Caco-2 (cell line): ENCODE measurements around the gene TTC5. TPM values are rescaled to one million over a fixed set of nuclear protein-coding genes. Genes with fewer than 3 reads are reported as not detected.

Experiments used
- BruUV-seq: library from RNA; stranded (reverse); fragments of 400-500 nt; replicated peaks from 2 replicates; lab custom pipeline; 2021; lab: Mats Ljungman, UMichigan
- CTCF ChIA-PET: fragments of 300-600 bp; sonication (Branson Sonifier 250); formaldehyde crosslinking; loops from one replicate; lab custom pipeline; 2022; ENCODE audit warnings: antibody characterized with exemption; lab: Charles Lee
- POLR2A ChIA-PET: fragments of 300-600 bp; sonication (Branson Sonifier 250); formaldehyde crosslinking; loops from one replicate; lab custom pipeline; 2022; ENCODE audit warnings: antibody characterized with exemption; lab: Charles Lee
- DNase-seq, 2 experiments: peaks; one replicate each; pipeline versions ENCODE4 v3.0.0 to v3.0.0-alpha.2; 2020 to 2022
- H3K27me3 ChIP-seq: replicated peaks from 2 replicates; pipeline ENCODE4 v1.6.0; 2011; ENCODE audit warnings: low read length; ENCODE audit not compliant: control insufficient read depth, insufficient read depth
- H3K36me3 ChIP-seq: 2 replicates; pipeline ENCODE4 v1.5.1; 2011; ENCODE audit warnings: low read length; ENCODE audit not compliant: control insufficient read depth, insufficient read depth
- H3K4me1 ChIP-seq: fragments of 250-450 bp; sonication (Bioruptor Pico); 2 replicates; pipeline ENCODE4 v1.5.1; 2020; ENCODE audit warnings: mild to moderate bottlenecking
- H3K4me3 ChIP-seq: 2 replicates; pipeline ENCODE4 v1.5.1; 2011; ENCODE audit warnings: low read depth, mild to moderate bottlenecking, control low read depth, low read length
- H3K9me3 ChIP-seq: fragments of 250-450 bp; sonication (Bioruptor Pico); 2 replicates; pipeline ENCODE4 v1.5.1; 2020; ENCODE audit warnings: mild to moderate bottlenecking, moderate library complexity
- H3K27ac Mint-ChIP-seq: one replicate; pipeline ENCODE4 v1.8.0; 2022; ENCODE audit warnings: mixed read lengths; ENCODE audit not compliant: unreplicated experiment
- H3K27me3 Mint-ChIP-seq: one replicate; pipeline ENCODE4 v1.8.0; 2022; ENCODE audit warnings: mixed read lengths; ENCODE audit not compliant: insufficient read depth, unreplicated experiment
- H3K36me3 Mint-ChIP-seq: one replicate; pipeline ENCODE4 v1.8.0; 2022; ENCODE audit warnings: mild to moderate bottlenecking, mixed read lengths; ENCODE audit not compliant: insufficient read depth, unreplicated experiment
- H3K4me1 Mint-ChIP-seq: one replicate; pipeline ENCODE4 v1.8.0; 2022; ENCODE audit warnings: low read depth, mixed read lengths; ENCODE audit not compliant: unreplicated experiment
- H3K4me3 Mint-ChIP-seq: one replicate; pipeline ENCODE4 v1.8.0; 2022; ENCODE audit warnings: mild to moderate bottlenecking, moderate library complexity, mixed read lengths; ENCODE audit not compliant: unreplicated experiment
- H3K9me3 Mint-ChIP-seq: one replicate; pipeline ENCODE4 v1.8.0; 2022; ENCODE audit warnings: mixed read lengths; ENCODE audit not compliant: unreplicated experiment
- intact Hi-C: fragments of 100-400 bp; cut with micrococcal nuclease; formaldehyde crosslinking; loops from one replicate; pipeline ENCODE4 v1.10.0; 2022; ENCODE audit not compliant: unreplicated experiment
- total RNA-seq: library from RNA; stranded (reverse); gene quantifications from 2 replicates; pipeline ENCODE4 v1.2.3, GENCODE V29; 2022
- TF ChIP-seq, protein P1 (sequence below), 2 experiments: fragments of 200-600 bp in 1 of 2; IDR thresholded peaks; 1 replicate in 1 of 2; 2 replicates in 1 of 2; pipeline versions ENCODE4 v1.5.1 to v1.8.0; 2011 to 2022; ENCODE audit warnings: antibody characterized with exemption in 1 of 2, control low read depth in 1 of 2, inconsistent platforms in 1 of 2, low read depth in 1 of 2, low read length in 1 of 2, mild to moderate bottlenecking in 1 of 2, moderate library complexity in 1 of 2; ENCODE audit not compliant: insufficient read depth in 1 of 2, severe bottlenecking in 1 of 2, unreplicated experiment in 1 of 2

TTC5 gene
- total RNA-seq, 1 experiment from 2014 or later: 27.2 TPM

DNA sequence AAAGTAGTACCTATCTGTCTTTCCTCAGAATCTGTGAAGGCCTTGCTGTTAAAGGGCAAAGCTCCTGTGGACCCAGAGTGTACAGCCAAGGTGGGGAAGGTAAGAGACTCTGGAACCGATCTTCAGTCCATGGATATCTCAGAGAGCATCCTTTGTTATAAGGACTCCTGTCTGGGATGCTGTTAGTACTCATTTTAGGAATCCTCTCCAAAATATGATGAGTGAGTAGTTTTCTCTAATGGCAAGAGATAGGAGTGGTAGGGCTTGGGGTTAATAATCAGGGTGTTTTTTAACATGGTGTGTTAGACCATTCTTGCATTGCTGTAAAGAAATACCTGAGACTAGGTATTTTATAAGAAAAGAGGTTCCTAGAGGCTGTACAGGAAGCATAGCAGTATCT is 39.6 kb upstream of the TTC5 start:
- intact Hi-C loops: no loop called here
- H3K27me3 ChIP-seq: no peaks in the 10 kb centered on the region
- no peaks in the 10 kb centered on the region for H3K9me3 ChIP-seq
- H3K4me1 ChIP-seq: no peaks in the 10 kb centered on the region
- no TSS peak for BruUV-seq
- H3K27me3 Mint-ChIP-seq: no peaks in the 10 kb centered on the region
- peaks cover 11% of the 10 kb centered on the region for H3K4me1 Mint-ChIP-seq
- H3K36me3 ChIP-seq: no peaks in the 10 kb centered on the region
- H3K36me3 Mint-ChIP-seq: peaks cover 66% of the 10 kb centered on the region
- H3K27ac Mint-ChIP-seq: no peak overlapping the region
- no peak overlapping the region for H3K4me3 ChIP-seq
- H3K4me3 Mint-ChIP-seq: no peak overlapping the region
- POLR2A ChIA-PET: no interaction called here
- H3K9me3 Mint-ChIP-seq: no peaks in the 10 kb centered on the region
- TF ChIP-seq, protein P1, sequence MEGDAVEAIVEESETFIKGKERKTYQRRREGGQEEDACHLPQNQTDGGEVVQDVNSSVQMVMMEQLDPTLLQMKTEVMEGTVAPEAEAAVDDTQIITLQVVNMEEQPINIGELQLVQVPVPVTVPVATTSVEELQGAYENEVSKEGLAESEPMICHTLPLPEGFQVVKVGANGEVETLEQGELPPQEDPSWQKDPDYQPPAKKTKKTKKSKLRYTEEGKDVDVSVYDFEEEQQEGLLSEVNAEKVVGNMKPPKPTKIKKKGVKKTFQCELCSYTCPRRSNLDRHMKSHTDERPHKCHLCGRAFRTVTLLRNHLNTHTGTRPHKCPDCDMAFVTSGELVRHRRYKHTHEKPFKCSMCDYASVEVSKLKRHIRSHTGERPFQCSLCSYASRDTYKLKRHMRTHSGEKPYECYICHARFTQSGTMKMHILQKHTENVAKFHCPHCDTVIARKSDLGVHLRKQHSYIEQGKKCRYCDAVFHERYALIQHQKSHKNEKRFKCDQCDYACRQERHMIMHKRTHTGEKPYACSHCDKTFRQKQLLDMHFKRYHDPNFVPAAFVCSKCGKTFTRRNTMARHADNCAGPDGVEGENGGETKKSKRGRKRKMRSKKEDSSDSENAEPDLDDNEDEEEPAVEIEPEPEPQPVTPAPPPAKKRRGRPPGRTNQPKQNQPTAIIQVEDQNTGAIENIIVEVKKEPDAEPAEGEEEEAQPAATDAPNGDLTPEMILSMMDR (IDR thresholded peaks at IDR 0.05; ENCODE audit: insufficient read depth in 1 of 2, low read depth in 1 of 2, low read length in 1 of 2, severe bottlenecking in 1 of 2, unreplicated experiment in 1 of 2): no peak
- DNase-seq: no peak
- CTCF ChIA-PET: no interaction called here

DNA sequence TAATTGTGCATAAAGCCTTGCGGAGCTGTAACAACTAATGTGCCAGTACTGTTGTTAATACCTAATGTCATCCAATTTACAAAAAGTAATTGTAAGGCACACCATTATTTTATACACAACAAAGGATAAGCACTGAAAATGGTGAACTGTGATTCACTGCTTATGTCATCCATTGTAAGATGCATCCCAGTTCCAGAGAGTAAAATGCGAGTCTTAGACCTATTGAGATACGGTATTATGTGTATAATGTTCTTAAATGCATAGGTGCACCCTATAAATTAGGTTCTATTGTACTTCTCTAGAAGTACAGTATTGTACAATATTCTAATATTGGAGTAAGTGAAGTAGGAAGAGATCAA is 38.1 kb upstream of the TTC5 start:
- ChIA-PET CTCF (interaction anchor here (1.1 to 2.0 kb wide), 5 partner anchors 16 to 270 kb away, joined by 4 to 10 read pairs (median 8); partner anchors contain the start of gene PIP4P1), POLR2A (interaction anchor here (0.6 to 3.0 kb wide), 12 partner anchors 11 to 1038 kb away, joined by 4 to 60 read pairs (median 14); partner anchors contain the start of genes APEX1, CCNB1IP1, OSGEP and PIP4P1)
- no peaks in the 10 kb centered on the region for H3K27me3 ChIP-seq
- no peaks in the 10 kb centered on the region for H3K4me1 ChIP-seq
- H3K36me3 Mint-ChIP-seq: peaks cover 54% of the 10 kb centered on the region
- H3K27ac Mint-ChIP-seq: peak overlapping the region; percentile 98
- H3K9me3 ChIP-seq: no peaks in the 10 kb centered on the region
- TF ChIP-seq, protein P1 (IDR thresholded peaks at IDR 0.05; ENCODE audit: insufficient read depth in 1 of 2, low read depth in 1 of 2, low read length in 1 of 2, severe bottlenecking in 1 of 2, unreplicated experiment in 1 of 2): no peak
- H3K4me3 ChIP-seq: peak overlapping the region; percentile 74
- H3K27me3 Mint-ChIP-seq: no peaks in the 10 kb centered on the region
- DNase-seq: peak in 1 of 2 experiments; percentile 4
- H3K4me3 Mint-ChIP-seq: peak overlapping the region; percentile 92
- TSS peak; percentile 84 for BruUV-seq
- no peaks in the 10 kb centered on the region for H3K9me3 Mint-ChIP-seq
- no peaks in the 10 kb centered on the region for H3K36me3 ChIP-seq
- intact Hi-C loops: loop anchor here (1.0 to 2.0 kb wide), 7 partner anchors 11 to 339 kb away; partner anchors contain the start of genes APEX1 and CCNB1IP1
- H3K4me1 Mint-ChIP-seq: peaks cover 11% of the 10 kb centered on the region

DNA sequence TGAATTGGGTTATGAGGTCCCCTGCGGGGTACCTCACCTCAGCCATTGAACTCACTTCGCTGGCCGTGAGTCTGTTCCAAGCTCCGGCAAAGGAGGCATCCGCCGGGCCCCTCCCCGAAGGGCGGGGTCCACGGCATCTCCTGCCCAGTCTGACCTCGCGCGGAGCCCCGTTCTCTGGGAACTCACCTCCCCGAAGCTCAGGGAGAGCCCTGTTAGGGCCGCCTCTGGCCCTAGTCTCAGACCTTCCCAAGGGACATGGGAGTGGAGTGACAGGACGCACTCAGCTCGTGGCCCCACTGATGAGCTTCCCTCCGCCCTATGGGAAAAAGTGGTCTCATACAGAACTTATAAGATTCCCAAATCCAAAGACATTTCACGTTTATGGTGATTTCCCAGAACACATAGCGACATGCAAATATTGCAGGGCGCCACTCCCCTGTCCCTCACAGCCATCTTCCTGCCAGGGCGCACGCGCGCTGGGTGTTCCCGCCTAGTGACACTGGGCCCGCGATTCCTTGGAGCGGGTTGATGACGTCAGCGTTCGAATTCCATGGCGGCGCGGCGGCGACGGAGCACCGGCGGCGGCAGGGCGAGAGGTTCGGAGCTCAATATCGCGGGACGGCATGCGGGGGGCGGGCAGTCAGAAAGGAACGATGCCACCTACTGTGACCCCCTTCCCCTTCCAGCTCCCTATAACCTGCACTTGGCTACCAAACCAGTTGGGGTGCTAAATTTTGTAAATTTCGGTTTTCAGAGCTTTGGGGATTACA is 37.5 kb upstream of the TTC5 start, which contains the start of gene PARP2:
TSS of gene PARP2 (plus strand) at position 544 of the 770 bp plus-strand sequence. CDS start at position 551, 7 bp downstream.
- H3K36me3 Mint-ChIP-seq: peaks cover 50% of the 10 kb centered on the region
- peak within 1 kb of the TSS; percentile 98 for H3K27ac Mint-ChIP-seq
- H3K4me3 Mint-ChIP-seq: peak within 1 kb of the TSS; percentile 92
- POLR2A ChIA-PET: interaction anchor here (0.6 to 3.0 kb wide), 16 partner anchors 9 to 1038 kb away, joined by 4 to 60 read pairs (median 8); partner anchors contain the start of genes APEX1, CCNB1IP1, OSGEP and PIP4P1
- H3K4me1 Mint-ChIP-seq: peaks cover 11% of the 10 kb centered on the region
- Histone ChIP-seq H3K4me1 (no peaks in the 10 kb centered on the region), H3K27me3 (no peaks in the 10 kb centered on the region), H3K36me3 (no peaks in the 10 kb centered on the region), H3K9me3 (no peaks in the 10 kb centered on the region), H3K4me3 (peak within 1 kb of the TSS; percentile 78)
- intact Hi-C loops: loop anchor here (1.0 to 2.0 kb wide), 7 partner anchors 10 to 340 kb away; partner anchors contain the start of genes APEX1 and CCNB1IP1
- CTCF ChIA-PET: interaction anchor here (0.6 to 2.0 kb wide), 14 partner anchors 8 to 1367 kb away, joined by 3 to 10 read pairs (median 5); partner anchors contain the start of genes PIP4P1 and PNP
- DNase-seq: peak; percentile 99 to 100
- TSS peak; percentile 97 for BruUV-seq
- no peaks in the 10 kb centered on the region for H3K9me3 Mint-ChIP-seq
- TF ChIP-seq, protein P1 (IDR thresholded peaks at IDR 0.05; ENCODE audit: insufficient read depth in 1 of 2, low read depth in 1 of 2, low read length in 1 of 2, severe bottlenecking in 1 of 2, unreplicated experiment in 1 of 2): no peak
- H3K27me3 Mint-ChIP-seq: no peaks in the 10 kb centered on the region
